Measurements from ENCODE around the gene CD300LD.
"Not testable (repeated sequence)": the region's sequence is repeated elsewhere in the genome, so short reads cannot be mapped to it uniquely, and the experiment has no call there.

CD300LD gene

DNA sequence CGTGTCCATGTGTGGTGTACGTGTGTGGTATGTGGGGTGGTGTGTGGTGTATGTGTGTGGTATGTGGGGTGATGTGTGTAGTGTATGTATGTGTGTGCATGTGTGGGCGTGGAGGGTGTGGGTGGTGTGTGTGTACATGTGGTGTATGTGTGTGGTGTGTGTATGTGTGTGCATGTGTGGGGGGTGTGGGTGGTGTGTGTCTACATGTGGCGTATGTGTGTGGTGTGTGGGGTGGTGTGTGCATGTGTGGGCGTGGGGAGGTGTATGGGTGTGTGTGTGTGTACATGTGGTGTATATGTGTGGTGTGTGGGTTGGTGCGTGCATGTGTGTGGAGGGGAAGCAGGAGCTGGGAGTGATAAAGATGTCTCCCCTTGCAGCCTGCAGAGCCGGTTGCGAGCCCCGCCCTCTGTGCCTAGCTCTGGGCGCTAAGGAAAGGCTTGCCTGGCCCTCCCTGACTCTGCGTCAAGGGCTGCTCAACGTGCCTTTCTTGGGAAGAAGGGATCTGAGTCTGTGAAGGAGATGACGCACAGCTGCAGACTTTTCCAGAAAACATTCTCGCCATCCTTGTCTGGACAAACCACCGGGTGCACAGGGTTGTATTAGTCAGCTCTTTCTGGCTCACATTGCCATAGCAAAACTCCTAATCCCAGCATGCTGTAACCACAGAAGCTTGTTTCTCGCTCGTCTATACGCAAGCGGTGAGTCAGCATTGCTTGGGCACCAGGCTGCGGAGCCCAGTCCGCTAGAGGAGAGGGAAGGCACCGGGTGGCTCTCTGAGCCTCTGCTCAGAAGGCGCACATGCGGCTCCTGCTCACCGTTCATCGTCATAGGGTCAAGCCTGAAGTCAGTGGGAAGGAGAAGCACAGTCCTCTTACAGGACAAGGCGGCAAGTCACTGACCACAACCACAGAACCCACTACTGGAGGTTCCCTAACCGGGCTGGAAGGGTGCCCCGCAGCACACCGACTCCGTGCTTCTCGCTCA is 22.8 kb downstream of the CD300LD start:
- peak; percentile 43 for DNase-seq

- DNase-seq = no peak
Measured at GRCh38 chr17:74568106-74568873, 23.8 kb downstream of the CD300LD start.

GRCh38 chr17:74567397-74567796 is 24.7 kb downstream of the CD300LD start, which contains the start of gene CD300H:
TSS of gene CD300H (minus strand) at chr17:74567509.
- no peak for DNase-seq

DNA sequence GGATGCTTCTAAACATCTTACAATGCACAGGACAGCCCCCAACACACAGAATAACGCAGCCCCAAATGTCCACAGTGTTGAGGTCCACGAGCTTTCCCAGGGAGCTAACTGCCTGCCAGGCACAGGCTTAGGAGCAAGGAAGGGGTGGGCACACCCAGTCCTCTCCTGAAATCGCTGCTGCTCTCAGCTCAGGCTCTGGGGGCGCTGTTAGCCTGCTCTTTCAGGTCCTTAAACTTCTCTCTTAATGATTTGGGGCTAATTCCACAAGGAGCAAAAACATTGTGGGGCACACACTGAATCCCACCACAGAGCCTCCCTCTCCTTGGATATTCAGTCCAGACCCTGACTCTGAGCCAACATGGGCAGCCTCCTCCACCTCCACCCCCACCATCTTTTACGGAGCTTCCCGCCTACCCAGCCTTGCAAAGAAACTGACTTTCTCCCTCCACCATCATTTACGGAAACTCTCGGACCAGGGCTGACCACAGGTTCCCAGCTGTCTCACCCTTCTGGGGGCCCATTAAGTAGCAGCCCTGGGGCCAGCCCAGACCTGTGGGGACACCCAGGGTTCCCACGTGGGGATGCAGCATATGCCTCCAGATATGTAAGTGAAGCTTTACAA is 25.8 kb downstream of the CD300LD start:
- no peak for DNase-seq

DNA sequence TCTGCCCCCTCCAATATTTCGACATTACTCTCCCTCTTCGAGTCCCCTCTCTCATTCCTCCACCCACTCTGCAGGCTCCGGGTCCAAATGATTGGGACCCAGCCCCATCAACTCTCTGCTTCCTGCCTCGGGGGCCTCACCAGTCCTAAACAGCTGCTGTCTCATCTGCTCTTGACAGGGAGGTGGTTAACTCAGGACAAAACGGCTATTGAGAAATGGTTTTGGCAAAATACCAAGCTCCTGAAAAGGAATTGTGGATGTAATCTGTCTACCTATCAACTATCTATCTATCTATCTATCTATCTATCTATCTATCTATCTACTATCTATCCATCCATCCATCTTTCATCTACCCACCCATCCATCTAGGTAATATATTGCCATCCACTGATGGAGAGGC is 27.0 kb downstream of the CD300LD start:
- no peak for DNase-seq

DNA sequence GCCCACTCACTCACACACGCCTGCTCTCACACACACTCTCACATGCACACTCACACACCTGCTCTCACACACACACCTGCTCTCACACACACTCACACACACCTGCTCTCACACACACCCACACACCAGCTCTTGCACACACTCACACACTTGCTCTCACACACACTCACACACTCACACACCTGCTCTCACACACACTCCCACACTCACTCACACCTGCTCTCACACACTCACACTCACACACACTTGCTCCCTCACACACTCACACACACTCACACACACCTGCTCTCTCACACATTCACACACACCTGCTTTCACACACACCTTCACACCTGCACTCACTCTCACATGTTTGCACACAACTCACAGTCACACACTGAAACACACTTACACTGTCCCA is 28.7 kb downstream of the CD300LD start:
- DNase-seq = no peak

GRCh38 chr17:74561586-74561985 is 30.5 kb downstream of the CD300LD start:
- DNase-seq = no peak

GRCh38 chr17:74558882-74559519 is 33.1 kb downstream of the CD300LD start:
- no peak for DNase-seq

DNA sequence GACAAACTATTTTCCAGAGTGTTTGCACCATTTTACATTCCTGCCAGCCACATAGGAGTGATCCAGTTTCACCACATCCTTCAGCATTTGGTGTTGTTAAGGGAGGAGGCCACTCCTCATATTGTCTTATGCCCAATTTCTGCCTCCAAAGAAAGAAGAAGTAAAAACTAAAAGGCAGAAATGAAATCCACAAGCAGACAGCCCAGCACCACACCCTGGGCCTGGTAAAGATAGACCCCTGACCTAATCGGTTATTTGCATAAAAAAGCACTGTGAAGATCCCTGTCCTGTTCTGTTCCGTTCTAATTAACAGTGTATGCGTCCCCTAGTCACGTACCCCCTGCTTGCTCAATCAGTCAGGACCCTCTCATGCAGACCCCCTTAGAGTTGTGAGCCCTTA is 33.7 kb downstream of the CD300LD start:
- DNase-seq = not testable (repeated sequence)

- DNase-seq = no peak
Measured at GRCh38 chr17:74555427-74555940, 36.6 kb downstream of the CD300LD start.

- DNase-seq = no peak
Measured at GRCh38 chr17:74554909-74555308, 37.2 kb downstream of the CD300LD start.

- no peak for DNase-seq
Measured at GRCh38 chr17:74552037-74552436, 40.0 kb downstream of the CD300LD start.

- DNase-seq = no peak
Measured at GRCh38 chr17:74550602-74551001, 41.5 kb downstream of the CD300LD start.

GRCh38 chr17:74549343-74549742 is 42.7 kb downstream of the CD300LD start:
- no peak for DNase-seq

- no peak for DNase-seq
Measured at GRCh38 chr17:74547736-74548135, 44.3 kb downstream of the CD300LD start.

- no peak for DNase-seq
Measured at GRCh38 chr17:74547264-74547663, 44.8 kb downstream of the CD300LD start.

- DNase-seq = no peak
Measured at GRCh38 chr17:74546586-74546985, 45.5 kb downstream of the CD300LD start.

- no peak for DNase-seq
Measured at GRCh38 chr17:74545843-74546230, 46.2 kb downstream of the CD300LD start, which contains the start of gene CD300C. TSS of gene CD300C (minus strand) at chr17:74546115. CDS start at chr17:74545782, 333 bp downstream.

GRCh38 chr17:74544991-74545842 is 46.9 kb downstream of the CD300LD start:
- DNase-seq = no peak

GRCh38 chr17:74543891-74544760 is 48.0 kb downstream of the CD300LD start:
- no peak for DNase-seq

Data from right hindlimb (tissue), 1 donor.